DOHH2 (cell line): ENCODE measurements around the gene ARHGAP19.

Experiments used
- H3F3A ChIP-seq: fragments of 200-600 bp; sonication (generic), shearing (Covaris generic); 2 replicates; pipeline ENCODE4 v1.6.0; 2016; ENCODE audit warnings: antibody characterized with exemption, mild to moderate bottlenecking; ENCODE audit not compliant: control insufficient read depth, insufficient read depth
- H3K27ac ChIP-seq: fragments of 200-600 bp; sonication (generic); 2 replicates; pipeline ENCODE4 v1.5.1; 2014; ENCODE audit warnings: low read depth, mild to moderate bottlenecking, low read length, moderate library complexity
- H3K27me3 ChIP-seq: fragments of 200-600 bp; sonication (generic); 2 replicates; pipeline ENCODE4 v1.6.1; 2014; ENCODE audit warnings: mild to moderate bottlenecking, low read length, mixed read lengths; ENCODE audit not compliant: control insufficient read depth
- H3K36me3 ChIP-seq: fragments of 200-600 bp; sonication (generic); 2 replicates; pipeline ENCODE4 v1.6.1; 2014; ENCODE audit warnings: mild to moderate bottlenecking, low read length, moderate library complexity, mixed read lengths; ENCODE audit not compliant: control insufficient read depth
- H3K4me1 ChIP-seq: fragments of 200-600 bp; sonication (generic); 2 replicates; pipeline ENCODE4 v1.6.1; 2014; ENCODE audit warnings: mild to moderate bottlenecking, low read length, mixed read lengths; ENCODE audit not compliant: control insufficient read depth
- H3K4me2 ChIP-seq: fragments of 200-600 bp; sonication (generic); 2 replicates; pipeline ENCODE4 v1.6.0; 2014; ENCODE audit warnings: mild to moderate bottlenecking, low read length, moderate library complexity
- H3K4me3 ChIP-seq: fragments of 200-600 bp; sonication (generic); 2 replicates; pipeline ENCODE4 v1.5.1; 2014; ENCODE audit warnings: mild to moderate bottlenecking, low read length, mixed read lengths
- H3K79me2 ChIP-seq: fragments of 200-600 bp; sonication (generic); 2 replicates; pipeline ENCODE4 v1.6.1; 2014; ENCODE audit warnings: mild to moderate bottlenecking, low read length, mixed read lengths; ENCODE audit not compliant: control insufficient read depth
- H3K9me2 ChIP-seq: fragments of 200-600 bp; sonication (generic); replicated peaks from 2 replicates; pipeline ENCODE4 v1.6.1; 2014; ENCODE audit warnings: mild to moderate bottlenecking, low read length, mixed read lengths; ENCODE audit not compliant: control insufficient read depth
- H3K9me3 ChIP-seq: fragments of 200-600 bp; sonication (generic); 2 replicates; pipeline ENCODE4 v1.6.1; 2014; ENCODE audit warnings: antibody characterized with exemption, low read length, mixed read lengths; ENCODE audit not compliant: control insufficient read depth, insufficient read depth
- H4K20me1 ChIP-seq: fragments of 200-600 bp; sonication (generic); 2 replicates; pipeline ENCODE4 v1.6.0; 2014; ENCODE audit warnings: low read depth, mild to moderate bottlenecking, antibody characterized with exemption, low read length, moderate library complexity; ENCODE audit not compliant: control insufficient read depth, insufficient read depth
- CTCF ChIP-seq: fragments of 200-600 bp; sonication (generic); IDR thresholded peaks from one replicate; pipeline ENCODE4 v1.5.1; 2014; ENCODE audit warnings: antibody characterized with exemption, mild to moderate bottlenecking, low read depth, low read length; ENCODE audit not compliant: poor library complexity, severe bottlenecking
- EZH2phosphoT487 ChIP-seq: fragments of 200-600 bp; sonication (generic); IDR thresholded peaks from 2 replicates; pipeline ENCODE4 v1.6.1; 2017; ENCODE audit warnings: borderline replicate concordance, mild to moderate bottlenecking, antibody characterized with exemption, low read length, moderate library complexity, mixed read lengths

Gene ARHGAP19

DNA sequence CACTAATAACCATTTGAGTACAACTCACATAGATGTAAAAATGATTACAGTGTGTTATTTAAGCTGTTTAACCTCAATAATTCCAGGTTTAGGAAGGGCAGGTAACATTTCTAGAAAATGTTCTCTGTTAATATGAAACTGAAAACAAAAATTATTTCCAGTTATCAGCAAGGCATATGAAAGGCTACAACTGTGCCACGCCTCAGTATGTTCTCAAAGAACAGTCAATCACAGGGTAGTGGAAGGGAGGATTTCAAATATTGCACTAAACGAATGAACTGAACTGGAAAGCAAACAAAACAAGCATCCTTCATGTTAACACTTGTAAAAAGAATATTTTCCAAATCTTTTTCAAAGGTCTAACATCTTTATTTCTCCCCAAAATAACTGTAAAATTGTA, 31.3 kb downstream of the ARHGAP19 start:
- no peaks in the 10 kb centered on the region for H3F3A ChIP-seq
- no peaks in the 10 kb centered on the region for H3K27me3 ChIP-seq
- no peak overlapping the region for H3K4me3 ChIP-seq
- no peaks in the 10 kb centered on the region for H3K4me1 ChIP-seq
- H3K4me2 ChIP-seq, result no peak overlapping the region
- no peaks in the 10 kb centered on the region for H3K9me2 ChIP-seq
- H3K79me2 ChIP-seq, result peaks cover 4% of the 10 kb centered on the region
- no peak overlapping the region for H3K27ac ChIP-seq
- H4K20me1 ChIP-seq, result no peaks in the 10 kb centered on the region
- peaks cover 53% of the 10 kb centered on the region for H3K36me3 ChIP-seq
- TF ChIP-seq CTCF (no peak), EZH2phosphoT487 (no peak)
- H3K9me3 ChIP-seq, result no peaks in the 10 kb centered on the region

GRCh38 chr10:97259119-97259518, 33.3 kb downstream of the ARHGAP19 start:
- Histone ChIP-seq H3K27ac (no peak overlapping the region), H3K4me1 (no peaks in the 10 kb centered on the region), H3K9me2 (no peaks in the 10 kb centered on the region), H3K4me3 (no peak overlapping the region), H3K36me3 (peaks cover 64% of the 10 kb centered on the region), H3K27me3 (no peaks in the 10 kb centered on the region), H3F3A (no peaks in the 10 kb centered on the region), H3K9me3 (no peaks in the 10 kb centered on the region), H4K20me1 (no peaks in the 10 kb centered on the region), H3K4me2 (no peak overlapping the region), H3K79me2 (no peaks in the 10 kb centered on the region)
- no peak for TF ChIP-seq CTCF
- no peak for TF ChIP-seq EZH2phosphoT487

DNA sequence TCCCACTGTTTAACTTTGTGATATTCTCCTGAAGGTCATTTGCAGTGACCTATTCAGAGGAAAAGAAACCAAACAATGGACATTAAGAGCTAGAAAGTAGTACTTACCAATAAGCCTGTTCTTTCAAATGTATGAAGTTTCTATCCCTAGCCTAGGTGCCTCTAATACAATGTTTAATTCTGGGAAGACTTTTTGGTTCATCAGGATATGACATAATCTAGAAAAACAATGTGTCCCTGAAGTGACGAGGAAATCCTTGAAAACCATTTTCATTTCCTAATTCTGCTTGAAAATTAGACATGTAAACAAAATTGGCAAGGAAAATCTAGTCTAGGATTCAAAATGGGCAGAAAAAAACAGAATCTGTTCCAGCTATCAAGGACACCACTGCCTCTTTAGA, 36.1 kb downstream of the ARHGAP19 start:
- H3K27ac ChIP-seq, result no peak overlapping the region
- H4K20me1 ChIP-seq, result no peaks in the 10 kb centered on the region
- no peak for TF ChIP-seq CTCF
- no peak for TF ChIP-seq EZH2phosphoT487
- no peaks in the 10 kb centered on the region for H3F3A ChIP-seq
- peaks cover 64% of the 10 kb centered on the region for H3K36me3 ChIP-seq
- no peaks in the 10 kb centered on the region for H3K9me3 ChIP-seq
- H3K4me2 ChIP-seq, result no peak overlapping the region
- no peaks in the 10 kb centered on the region for H3K27me3 ChIP-seq
- H3K4me1 ChIP-seq, result peaks cover 6% of the 10 kb centered on the region
- H3K4me3 ChIP-seq, result no peak overlapping the region
- no peaks in the 10 kb centered on the region for H3K9me2 ChIP-seq
- H3K79me2 ChIP-seq, result no peaks in the 10 kb centered on the region
